IPS-NIHi7 (cell line): Measurements from ENCODE around the gene PCYOX1L.

Experiments
- DNase-seq: peaks from one replicate; pipeline ENCODE4 v3.0.0; 2012; ENCODE audit warnings: mixed read lengths; ENCODE audit errors: extremely low spot score

Gene PCYOX1L

DNA sequence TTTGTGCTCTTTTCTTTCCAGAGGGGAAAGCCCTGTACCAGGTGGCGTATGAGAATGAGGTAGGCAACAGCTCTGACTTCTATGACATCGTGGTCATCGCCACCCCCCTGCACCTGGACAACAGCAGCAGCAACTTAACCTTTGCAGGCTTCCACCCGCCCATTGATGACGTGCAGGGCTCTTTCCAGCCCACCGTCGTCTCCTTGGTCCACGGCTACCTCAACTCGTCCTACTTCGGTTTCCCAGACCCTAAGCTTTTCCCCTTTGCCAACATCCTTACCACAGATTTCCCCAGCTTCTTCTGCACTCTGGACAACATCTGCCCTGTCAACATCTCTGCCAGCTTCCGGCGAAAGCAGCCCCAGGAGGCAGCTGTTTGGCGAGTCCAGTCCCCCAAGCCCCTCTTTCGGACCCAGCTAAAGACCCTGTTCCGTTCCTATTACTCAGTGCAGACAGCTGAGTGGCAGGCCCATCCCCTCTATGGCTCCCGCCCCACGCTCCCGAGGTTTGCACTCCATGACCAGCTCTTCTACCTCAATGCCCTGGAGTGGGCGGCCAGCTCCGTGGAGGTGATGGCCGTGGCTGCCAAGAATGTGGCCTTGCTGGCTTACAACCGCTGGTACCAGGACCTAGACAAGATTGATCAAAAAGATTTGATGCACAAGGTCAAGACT, 10.3 kb downstream of the PCYOX1L start:
- DNase-seq: no peak

DNA sequence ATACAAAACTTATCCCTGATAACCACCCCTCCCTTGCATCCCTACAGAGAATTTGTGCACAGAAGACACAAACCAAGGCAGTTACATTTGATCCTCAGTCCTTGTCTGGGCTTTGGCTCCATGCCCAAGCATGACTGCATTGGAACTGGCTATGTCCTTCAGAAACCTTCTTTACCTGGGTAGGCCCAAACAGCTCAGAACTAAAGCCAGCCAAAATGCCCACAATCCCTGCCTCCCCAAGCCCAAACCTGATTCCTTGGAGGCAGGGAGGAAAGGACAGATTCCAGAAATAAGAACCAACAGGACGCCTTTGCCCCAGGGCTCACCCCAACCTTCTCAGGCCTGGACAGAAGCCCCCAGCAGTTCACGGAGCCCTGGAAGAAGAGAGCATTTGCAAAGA, 13.0 kb downstream of the PCYOX1L start:
- no peak for DNase-seq

GRCh38 chr5:149371296-149371962, 13.6 kb downstream of the PCYOX1L start:
- peak; percentile 84 for DNase-seq

- no peak for DNase-seq
Measured at GRCh38 chr5:149372076-149372795, 14.4 kb downstream of the PCYOX1L start.

- no peak for DNase-seq
Measured at GRCh38 chr5:149372932-149373331, 15.1 kb downstream of the PCYOX1L start.

- no peak for DNase-seq
Measured at GRCh38 chr5:149374303-149374702, 16.5 kb downstream of the PCYOX1L start.

DNA sequence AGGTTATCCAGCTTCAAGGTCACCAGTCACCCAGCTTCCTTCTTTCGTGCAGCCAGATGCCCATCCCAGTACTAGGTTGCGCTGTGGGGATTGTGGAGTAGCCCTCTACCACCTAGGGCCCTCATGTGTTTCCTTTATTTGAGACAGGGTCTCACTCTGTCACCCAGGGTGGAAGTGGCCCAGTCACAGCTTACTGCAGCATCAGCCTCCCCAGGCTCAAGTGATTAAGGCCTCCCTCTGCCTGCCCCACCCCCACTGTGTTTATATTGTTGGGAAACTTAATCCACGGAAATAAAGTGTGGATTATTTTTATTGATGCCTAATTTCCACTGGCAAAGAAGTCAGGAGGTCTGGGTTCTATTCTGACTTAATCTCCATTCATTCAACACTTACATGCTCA, 17.0 kb downstream of the PCYOX1L start:
- DNase-seq: no peak

- no peak for DNase-seq
Measured at GRCh38 chr5:149375434-149375833, 17.6 kb downstream of the PCYOX1L start.

DNA sequence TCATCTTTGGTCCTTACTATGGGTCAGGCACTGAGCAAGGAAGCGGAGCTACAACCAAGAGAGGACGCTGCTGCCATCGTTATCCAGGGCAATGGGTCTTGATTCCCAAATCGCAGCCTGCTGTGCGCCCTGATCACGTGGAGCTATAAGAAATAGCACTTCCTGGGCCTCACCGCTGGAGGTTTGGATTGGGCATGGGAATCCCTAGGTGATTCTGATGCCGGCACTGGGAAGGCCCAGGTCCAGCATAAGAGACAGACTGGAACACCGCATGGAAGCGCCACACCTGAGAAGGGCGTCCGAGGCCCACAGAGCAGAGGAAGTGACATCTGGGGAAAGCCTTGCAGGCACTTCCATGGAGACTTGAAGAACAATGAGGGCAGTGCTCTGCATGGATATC, 18.3 kb downstream of the PCYOX1L start:
- no peak for DNase-seq

GRCh38 chr5:149376711-149377447, 19.0 kb downstream of the PCYOX1L start:
- DNase-seq: no peak

DNA sequence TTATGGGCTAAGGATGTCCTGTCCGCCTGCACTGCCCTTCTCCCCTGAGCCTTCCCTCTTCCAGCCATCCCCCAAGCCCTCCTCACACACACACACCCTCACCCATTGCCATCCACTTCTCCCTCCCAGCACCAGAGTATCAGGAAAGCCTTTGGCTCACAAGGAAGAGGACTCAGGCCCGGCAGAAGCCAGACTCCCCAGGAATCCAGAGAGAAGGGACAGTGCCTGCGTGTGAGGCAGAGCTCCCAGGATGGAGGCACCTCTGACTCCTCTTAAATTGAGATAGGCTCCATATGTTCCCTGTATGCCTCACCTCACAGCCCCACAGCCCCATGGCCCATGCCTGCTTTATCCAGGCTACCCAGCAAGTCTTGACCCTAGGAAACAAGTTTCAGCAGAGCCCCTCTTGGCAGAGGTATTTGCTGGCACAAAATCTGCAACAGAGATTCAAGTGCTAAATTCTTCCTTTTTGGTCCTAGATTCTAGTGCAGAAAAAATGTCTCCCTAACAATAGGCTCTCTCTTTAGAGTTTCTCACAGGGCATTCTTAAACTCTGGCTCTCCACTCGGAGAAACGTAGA, 20.5 kb downstream of the PCYOX1L start:
- DNase-seq: no peak

DNA sequence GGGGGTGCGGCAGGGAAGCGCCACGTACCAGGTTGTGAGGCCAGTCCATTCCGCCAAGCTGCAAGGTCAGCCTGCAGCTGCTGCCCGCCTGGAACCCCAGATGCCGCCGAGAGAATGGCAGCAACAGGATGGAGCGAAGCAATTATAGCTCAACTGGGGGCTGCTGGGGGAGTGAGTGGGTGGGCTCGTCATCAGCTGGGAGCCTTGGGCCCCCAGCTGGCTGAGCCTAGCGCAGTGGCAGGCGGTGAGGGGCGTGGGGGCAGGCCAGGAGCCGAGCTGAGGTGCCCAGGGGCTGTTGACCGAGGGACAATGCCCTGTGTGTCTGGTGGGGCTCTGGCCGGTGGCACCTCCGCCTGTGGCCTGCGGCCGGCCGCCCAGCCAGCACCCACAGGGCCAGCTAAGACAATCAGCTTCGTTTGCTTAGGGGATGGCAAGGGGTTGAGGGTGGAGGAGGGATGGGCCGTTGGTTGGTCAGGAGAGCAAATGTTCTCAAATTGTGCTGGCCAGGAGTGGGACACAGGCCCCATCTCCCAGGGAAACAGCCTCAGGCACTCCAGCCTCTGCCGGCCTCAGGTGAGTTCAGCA, 21.4 kb downstream of the PCYOX1L start, which contains the start of gene IL17B:
IL17B (minus strand) TSS at position 116 of the 585 bp plus-strand sequence; CDS start at position 49, 67 bp downstream.
- no peak for DNase-seq

DNA sequence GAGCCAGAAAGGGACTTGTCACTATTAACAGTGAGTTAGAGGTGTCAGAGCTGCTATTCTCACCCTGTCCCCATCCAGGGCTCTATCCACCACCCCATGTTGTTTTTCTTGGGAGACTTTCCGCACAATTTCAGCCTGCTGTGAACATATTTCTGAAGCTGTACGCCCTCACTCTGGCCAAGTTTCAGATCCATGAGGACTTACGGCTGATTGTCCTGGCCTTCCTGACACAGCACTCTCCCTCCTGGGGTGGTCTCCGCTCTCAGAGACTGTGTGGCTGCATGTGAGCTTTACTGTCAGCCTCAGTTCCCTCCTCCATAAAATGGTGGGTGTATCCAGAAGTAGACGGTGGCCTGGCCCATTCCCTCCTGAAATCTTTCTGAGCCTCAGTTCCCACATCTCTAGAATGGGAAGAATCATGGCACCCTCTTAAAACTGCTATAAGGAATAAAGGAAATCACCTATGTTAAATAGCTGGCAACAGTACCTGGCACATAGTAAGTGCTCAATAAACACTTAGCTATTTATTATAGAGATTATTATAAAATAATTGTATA, 22.1 kb downstream of the PCYOX1L start:
- DNase-seq: no peak

- DNase-seq: no peak
Measured at GRCh38 chr5:149380466-149381121, 22.7 kb downstream of the PCYOX1L start.

GRCh38 chr5:149381261-149381985, 23.6 kb downstream of the PCYOX1L start:
- no peak for DNase-seq

GRCh38 chr5:149381986-149382338, 24.1 kb downstream of the PCYOX1L start:
- DNase-seq: peak; percentile 90

DNA sequence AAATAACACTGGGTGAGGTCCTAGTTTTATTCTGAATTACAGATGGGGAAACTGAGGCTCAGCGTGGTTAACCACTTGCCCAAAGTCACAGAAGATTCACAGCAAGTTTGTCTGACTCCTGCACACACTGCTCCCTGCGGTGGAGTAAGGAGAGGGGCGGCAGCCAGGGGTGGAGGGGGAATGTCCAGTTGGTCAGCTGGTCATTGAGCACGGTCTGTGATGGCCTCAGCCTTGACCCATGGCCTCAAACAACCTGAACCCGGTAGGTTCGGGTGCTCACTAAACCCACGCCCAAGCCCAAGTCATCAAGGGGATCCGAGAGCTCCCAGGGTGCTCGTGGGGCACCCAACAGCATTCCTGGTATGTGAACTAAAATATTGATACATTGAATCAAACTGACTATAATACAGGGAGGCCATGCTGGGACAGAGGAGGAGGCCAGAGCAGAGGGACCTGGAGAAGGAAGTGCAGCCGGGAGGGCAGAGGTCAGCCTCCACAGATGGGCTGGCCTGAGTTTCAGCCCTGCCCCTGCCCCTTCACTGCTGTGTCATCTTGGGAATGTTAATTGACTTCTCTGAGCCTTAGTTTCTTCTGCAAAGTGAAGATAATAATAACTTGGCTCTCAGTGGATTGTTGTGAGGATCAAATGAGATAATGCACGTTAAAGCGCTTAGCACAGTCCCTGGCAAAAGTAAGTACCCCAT, 24.8 kb downstream of the PCYOX1L start:
- DNase-seq: no peak

GRCh38 chr5:149383399-149383798, 25.6 kb downstream of the PCYOX1L start:
- DNase-seq: no peak

DNA sequence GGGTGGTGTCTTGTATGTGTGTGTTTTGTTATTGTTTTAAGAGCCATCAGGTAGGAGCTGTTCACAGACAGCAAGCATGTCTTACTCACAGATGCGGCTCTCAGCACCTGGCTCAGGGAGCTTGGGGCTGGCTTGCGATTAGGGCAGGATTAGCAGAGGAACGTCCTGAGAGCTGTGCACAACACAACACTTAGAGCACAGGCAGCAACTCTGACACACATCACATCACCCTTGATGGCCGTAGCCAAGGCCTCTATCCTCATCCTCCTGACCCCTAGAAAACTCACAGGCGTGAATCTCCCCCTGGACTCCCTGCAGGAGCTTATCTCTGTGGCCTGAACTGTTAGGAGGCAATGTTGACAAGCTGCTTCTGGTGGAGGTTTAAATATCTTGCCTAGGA, 28.3 kb downstream of the PCYOX1L start:
- DNase-seq: no peak
